ENCODE results near the gene CRYBA2. TPM values are rescaled to one million over a fixed set of nuclear protein-coding genes. Genes with fewer than 3 reads are reported as not detected.

Gene CRYBA2
- total RNA-seq, 4 donors from 2014 or later, result not detected

GRCh38 chr2:218992703-218993344, 398 bp downstream of the CRYBA2 start:
- no peaks in the 10 kb centered on the region for H3K36me3 ChIP-seq
- ATAC-seq, result no peak
- DNase-seq, result no peak
- no peak overlapping the region for H3K27ac ChIP-seq
- in situ Hi-C loops (cut with MboI; ENCODE audit: low sequenced_read_pairs in 4 of 4) (no loop called here), intact Hi-C loops (cut with DNase I; ENCODE audit: low total_unique reads) (loop anchor here (10.0 kb wide), 1 partner anchor 302 kb away; no protein-coding TSS in a partner anchor)
- peaks cover 10 to 18% of the 10 kb centered on the region in 2 donors for H3K4me1 ChIP-seq
- H3K27me3 ChIP-seq, result peaks cover 78 to 86% (median 80%) of the 10 kb centered on the region in 3 donors
- TF ChIP-seq POLR2A (IDR thresholded peaks at IDR 0.05) (no peak), CTCF (IDR thresholded peaks at IDR 0.05 in 4 of 5, conservative IDR thresholded peaks at IDR 0.05 in 1 of 5) (no peak)
- no peaks in the 10 kb centered on the region for H3K9me3 ChIP-seq
- H3K4me3 ChIP-seq, result peak overlapping the region; percentile 46 to 65 (median 50)

- TF ChIP-seq POLR2A (IDR thresholded peaks at IDR 0.05), result no peak
- no peak for TF ChIP-seq CTCF (IDR thresholded peaks at IDR 0.05 in 4 of 5, conservative IDR thresholded peaks at IDR 0.05 in 1 of 5)
- DNase-seq (no peak), ATAC-seq (no peak)
- in situ Hi-C loops (cut with MboI; ENCODE audit: low sequenced_read_pairs in 4 of 4) (no loop called here), intact Hi-C loops (cut with DNase I; ENCODE audit: low total_unique reads) (loop anchor here (10.0 kb wide), 1 partner anchor 303 kb away; no protein-coding TSS in a partner anchor)
- Histone ChIP-seq H3K27me3 (peaks cover 85 to 92% (median 86%) of the 10 kb centered on the region in 3 donors), H3K9me3 (no peaks in the 10 kb centered on the region), H3K36me3 (no peaks in the 10 kb centered on the region), H3K4me3 (no peak overlapping the region), H3K4me1 (peaks cover 10 to 18% of the 10 kb centered on the region in 2 donors), H3K27ac (no peak overlapping the region)
Measured at GRCh38 chr2:218992196-218992595, 1.0 kb downstream of the CRYBA2 start.

GRCh38 chr2:218991674-218992168, 1.5 kb downstream of the CRYBA2 start:
- Histone ChIP-seq H3K27me3 (peaks cover 90 to 96% (median 91%) of the 10 kb centered on the region in 3 donors), H3K4me3 (no peak overlapping the region), H3K9me3 (no peaks in the 10 kb centered on the region), H3K36me3 (no peaks in the 10 kb centered on the region), H3K4me1 (peaks cover 10 to 18% of the 10 kb centered on the region in 2 donors), H3K27ac (no peak overlapping the region)
- no peak for DNase-seq
- in situ Hi-C loops (cut with MboI; ENCODE audit: low sequenced_read_pairs in 4 of 4) (no loop called here), intact Hi-C loops (cut with DNase I; ENCODE audit: low total_unique reads) (loop anchor here (10.0 kb wide), 1 partner anchor 303 kb away; no protein-coding TSS in a partner anchor)
- ATAC-seq, result no peak
- no peak for TF ChIP-seq POLR2A (IDR thresholded peaks at IDR 0.05)
- no peak for TF ChIP-seq CTCF (IDR thresholded peaks at IDR 0.05 in 4 of 5, conservative IDR thresholded peaks at IDR 0.05 in 1 of 5)

- intact Hi-C loops (cut with DNase I; ENCODE audit: low total_unique reads) (loop anchor here (10.0 kb wide), 1 partner anchor 304 kb away; no protein-coding TSS in a partner anchor), in situ Hi-C loops (cut with MboI; ENCODE audit: low sequenced_read_pairs in 4 of 4) (no loop called here)
- H3K36me3 ChIP-seq, result no peaks in the 10 kb centered on the region
- no peaks in the 10 kb centered on the region for H3K9me3 ChIP-seq
- H3K27me3 ChIP-seq, result peaks cover 97 to 99% (median 98%) of the 10 kb centered on the region in 3 donors
- H3K4me1 ChIP-seq, result peaks cover 5 to 15% of the 10 kb centered on the region in 2 donors
- TF ChIP-seq CTCF (IDR thresholded peaks at IDR 0.05 in 4 of 5, conservative IDR thresholded peaks at IDR 0.05 in 1 of 5) (no peak), POLR2A (IDR thresholded peaks at IDR 0.05) (no peak)
- no peak overlapping the region for H3K27ac ChIP-seq
- H3K4me3 ChIP-seq, result no peak overlapping the region
- DNase-seq, result no peak
- ATAC-seq, result no peak
Measured at GRCh38 chr2:218990612-218991011, 2.6 kb downstream of the CRYBA2 start.

Measured in gastrocnemius medialis (tissue), 4 donors.